ENCODE results near the gene FBN2. TPM values are rescaled to one million over a fixed set of nuclear protein-coding genes. Genes with fewer than 3 reads are reported as not detected.
"Not testable (repeated sequence)": the region's sequence is repeated elsewhere in the genome, so short reads cannot be mapped to it uniquely, and the experiment has no call there.

FBN2 gene
- total RNA-seq, 2 donors from 2014 or later: 0.16 to 0.25 TPM

- H3K9me3 ChIP-seq (ENCODE audit: control insufficient read depth, low read length, poor library complexity, severe bottlenecking): no peaks in the 10 kb centered on the region
- Mint-ChIP-seq H3K27me3 (no peaks in the 10 kb centered on the region), H3K27ac (no peak overlapping the region), H3K4me1 (no peaks in the 10 kb centered on the region), H3K36me3 (ENCODE audit: low read depth) (no peaks in the 10 kb centered on the region), H3K4me3 (no peak overlapping the region)
- ATAC-seq (no peak), DNase-seq (no peak)
Observed at GRCh38 chr5:128422612-128423011, 115.4 kb downstream of the FBN2 start.

DNA sequence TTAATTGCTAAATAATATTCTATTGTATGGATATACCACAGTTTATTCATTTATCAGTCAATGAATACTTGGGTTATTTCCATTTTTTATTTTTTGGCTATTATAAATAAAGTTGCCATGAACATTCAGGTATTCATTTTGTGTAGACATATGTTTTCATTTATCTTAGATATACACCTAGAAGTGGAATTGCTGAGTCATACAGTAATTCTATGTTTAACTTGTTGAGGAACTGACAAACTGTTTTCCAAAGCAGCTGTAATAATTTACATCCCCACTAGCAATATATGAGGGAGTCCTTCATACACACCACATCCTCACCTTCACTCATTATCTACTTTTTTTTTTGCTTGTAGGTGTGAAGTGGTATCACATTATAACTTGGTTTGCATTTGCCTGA is 123.6 kb downstream of the FBN2 start:
- no peaks in the 10 kb centered on the region for H3K27me3 Mint-ChIP-seq
- DNase-seq: no peak
- H3K27ac Mint-ChIP-seq: no peak overlapping the region
- H3K9me3 ChIP-seq (ENCODE audit: control insufficient read depth, low read length, poor library complexity, severe bottlenecking): no peaks in the 10 kb centered on the region
- no peak overlapping the region for H3K4me3 Mint-ChIP-seq
- no peaks in the 10 kb centered on the region for H3K36me3 Mint-ChIP-seq (ENCODE audit: low read depth)
- no peak for ATAC-seq
- H3K4me1 Mint-ChIP-seq: no peaks in the 10 kb centered on the region

GRCh38 chr5:128413356-128413755 is 124.7 kb downstream of the FBN2 start:
- ATAC-seq: no peak
- H3K27me3 Mint-ChIP-seq: no peaks in the 10 kb centered on the region
- no peaks in the 10 kb centered on the region for H3K9me3 ChIP-seq (ENCODE audit: control insufficient read depth, low read length, poor library complexity, severe bottlenecking)
- H3K27ac Mint-ChIP-seq: no peak overlapping the region
- no peaks in the 10 kb centered on the region for H3K36me3 Mint-ChIP-seq (ENCODE audit: low read depth)
- H3K4me1 Mint-ChIP-seq: no peaks in the 10 kb centered on the region
- DNase-seq: no peak
- no peak overlapping the region for H3K4me3 Mint-ChIP-seq

DNA sequence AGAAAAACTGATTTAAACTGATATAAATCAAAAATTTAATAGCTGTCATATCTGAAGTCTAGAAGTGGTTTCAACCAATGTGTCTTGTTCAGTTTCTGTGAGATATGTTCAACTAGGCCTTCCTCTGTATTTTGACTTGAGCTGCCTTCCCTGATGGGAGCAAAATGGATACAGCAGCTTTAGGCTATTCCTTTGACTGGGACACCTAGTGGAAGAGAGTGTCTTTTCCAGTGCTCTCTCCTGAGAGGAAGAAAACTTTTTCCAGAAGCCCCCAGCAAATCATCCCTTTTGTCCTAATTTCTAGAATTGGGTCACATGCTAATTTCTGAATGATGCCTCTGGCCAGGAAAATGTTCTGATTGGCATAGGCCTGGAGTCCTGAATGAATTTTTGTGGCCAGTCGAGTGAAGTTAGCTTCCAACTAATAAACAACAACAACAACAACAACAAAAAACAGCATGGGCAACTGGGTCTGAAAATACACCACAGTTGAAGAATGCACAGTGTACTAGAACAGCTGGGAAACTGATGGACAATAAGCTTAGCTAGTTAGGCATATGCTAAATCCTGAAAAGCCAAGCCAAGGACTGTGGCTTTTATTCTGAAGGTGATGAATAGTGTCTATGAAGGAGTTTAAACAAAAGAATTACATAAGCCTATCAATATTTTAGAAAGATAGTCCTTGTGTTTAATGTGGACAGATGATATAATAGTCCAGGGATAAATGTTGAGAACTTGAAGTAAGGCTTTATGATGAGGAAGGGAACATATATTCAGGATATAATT is 125.7 kb downstream of the FBN2 start:
- H3K27me3 Mint-ChIP-seq: no peaks in the 10 kb centered on the region
- ATAC-seq (no peak), DNase-seq (no peak)
- no peaks in the 10 kb centered on the region for H3K4me1 Mint-ChIP-seq
- no peaks in the 10 kb centered on the region for H3K9me3 ChIP-seq (ENCODE audit: control insufficient read depth, low read length, poor library complexity, severe bottlenecking)
- no peaks in the 10 kb centered on the region for H3K36me3 Mint-ChIP-seq (ENCODE audit: low read depth)
- H3K27ac Mint-ChIP-seq: no peak overlapping the region
- H3K4me3 Mint-ChIP-seq: no peak overlapping the region

- no peaks in the 10 kb centered on the region for H3K9me3 ChIP-seq (ENCODE audit: control insufficient read depth, low read length, poor library complexity, severe bottlenecking)
- Mint-ChIP-seq H3K4me1 (no peaks in the 10 kb centered on the region), H3K27ac (no peak overlapping the region), H3K36me3 (ENCODE audit: low read depth) (no peaks in the 10 kb centered on the region), H3K4me3 (no peak overlapping the region), H3K27me3 (no peaks in the 10 kb centered on the region)
- no peak for ATAC-seq
- no peak for DNase-seq
Observed at GRCh38 chr5:128409166-128409800, 128.8 kb downstream of the FBN2 start.

- no peaks in the 10 kb centered on the region for H3K36me3 Mint-ChIP-seq (ENCODE audit: low read depth)
- H3K9me3 ChIP-seq (ENCODE audit: control insufficient read depth, low read length, poor library complexity, severe bottlenecking): no peaks in the 10 kb centered on the region
- DNase-seq: no peak
- no peak overlapping the region for H3K4me3 Mint-ChIP-seq
- H3K4me1 Mint-ChIP-seq: no peaks in the 10 kb centered on the region
- no peaks in the 10 kb centered on the region for H3K27me3 Mint-ChIP-seq
- ATAC-seq: no peak
- H3K27ac Mint-ChIP-seq: no peak overlapping the region
Observed at GRCh38 chr5:128408622-128409021, 129.4 kb downstream of the FBN2 start.

DNA sequence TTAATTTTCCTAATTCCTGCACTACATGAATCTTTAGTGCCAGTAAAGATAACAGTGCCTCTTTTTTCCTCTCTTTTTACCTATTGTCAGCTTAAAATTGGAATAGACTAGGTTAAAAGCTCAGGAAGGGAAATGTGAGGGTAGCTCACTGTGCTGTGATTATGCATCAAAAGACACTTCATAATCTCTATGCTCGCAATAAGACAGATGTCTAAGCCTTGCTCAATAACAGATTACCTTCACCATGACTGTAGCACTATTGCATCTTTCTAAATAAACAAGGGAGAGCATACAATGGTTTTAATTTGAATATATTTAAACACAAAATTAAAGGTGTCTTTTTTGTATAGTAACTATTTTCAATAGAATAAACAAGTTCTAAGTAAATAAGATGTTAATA is 130.1 kb downstream of the FBN2 start:
- H3K36me3 Mint-ChIP-seq (ENCODE audit: low read depth): no peaks in the 10 kb centered on the region
- no peaks in the 10 kb centered on the region for H3K4me1 Mint-ChIP-seq
- ATAC-seq (no peak), DNase-seq (no peak)
- no peak overlapping the region for H3K4me3 Mint-ChIP-seq
- H3K27me3 Mint-ChIP-seq: no peaks in the 10 kb centered on the region
- no peak overlapping the region for H3K27ac Mint-ChIP-seq
- no peaks in the 10 kb centered on the region for H3K9me3 ChIP-seq (ENCODE audit: control insufficient read depth, low read length, poor library complexity, severe bottlenecking)

DNA sequence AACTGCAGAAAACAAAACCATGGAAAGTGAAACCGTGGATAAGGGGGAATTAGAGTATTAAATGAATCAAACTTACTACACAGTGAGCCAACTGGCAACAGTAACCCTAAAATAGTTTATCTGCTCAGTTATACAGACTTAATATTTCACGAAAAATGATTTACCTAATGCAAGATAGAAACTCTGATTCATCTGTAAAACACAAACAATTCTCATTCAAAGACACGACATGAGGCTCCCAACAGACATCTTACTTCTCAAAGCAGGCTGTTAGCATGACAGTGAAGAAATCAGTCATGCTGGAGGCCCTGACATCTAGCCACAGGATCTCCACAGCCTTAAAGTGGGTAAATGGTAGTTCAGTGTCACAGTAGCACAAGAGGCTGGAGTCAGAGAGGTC is 131.2 kb downstream of the FBN2 start:
- H3K27ac Mint-ChIP-seq: no peak overlapping the region
- no peak for ATAC-seq

GRCh38 chr5:128405159-128405558 is 132.9 kb downstream of the FBN2 start:
- Mint-ChIP-seq H3K4me1 (no peaks in the 10 kb centered on the region), H3K36me3 (ENCODE audit: low read depth) (no peaks in the 10 kb centered on the region), H3K27me3 (no peaks in the 10 kb centered on the region), H3K4me3 (no peak overlapping the region), H3K27ac (no peak overlapping the region)
- H3K9me3 ChIP-seq (ENCODE audit: control insufficient read depth, low read length, poor library complexity, severe bottlenecking): no peaks in the 10 kb centered on the region
- ATAC-seq (no peak), DNase-seq (no peak)

More for the DNA sequence above, 131.2 kb downstream of the FBN2 start:
- no peak overlapping the region for H3K4me3 Mint-ChIP-seq
- no peaks in the 10 kb centered on the region for H3K36me3 Mint-ChIP-seq (ENCODE audit: low read depth)
- no peak for DNase-seq
- H3K4me1 Mint-ChIP-seq: no peaks in the 10 kb centered on the region
- H3K9me3 ChIP-seq (ENCODE audit: control insufficient read depth, low read length, poor library complexity, severe bottlenecking): no peaks in the 10 kb centered on the region
- no peaks in the 10 kb centered on the region for H3K27me3 Mint-ChIP-seq

- Mint-ChIP-seq H3K4me1 (no peaks in the 10 kb centered on the region), H3K27ac (no peak overlapping the region), H3K27me3 (no peaks in the 10 kb centered on the region), H3K36me3 (ENCODE audit: low read depth) (no peaks in the 10 kb centered on the region), H3K4me3 (no peak overlapping the region)
- ATAC-seq: no peak
- no peaks in the 10 kb centered on the region for H3K9me3 ChIP-seq (ENCODE audit: control insufficient read depth, low read length, poor library complexity, severe bottlenecking)
- DNase-seq: no peak
Observed at GRCh38 chr5:128403333-128403732, 134.7 kb downstream of the FBN2 start.

DNA sequence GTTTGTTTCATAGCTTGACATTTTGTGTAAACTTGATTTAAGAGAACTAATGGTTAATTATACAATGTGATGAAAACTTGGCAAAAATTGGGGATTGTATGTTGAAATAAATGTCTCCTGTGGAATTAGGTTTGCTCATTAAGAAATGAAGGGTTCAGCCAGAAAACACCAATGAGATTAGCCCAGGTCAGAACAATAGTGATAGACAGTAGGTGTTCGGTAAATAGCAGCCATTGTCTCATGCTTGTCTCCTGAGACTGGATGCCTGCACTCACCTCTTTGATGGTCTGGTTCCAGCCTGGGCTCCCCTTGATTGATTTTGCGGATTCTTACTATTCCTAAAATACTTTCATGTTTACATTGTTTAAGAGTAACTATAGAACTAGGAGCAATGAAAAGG is 135.5 kb downstream of the FBN2 start:
- DNase-seq (no peak), ATAC-seq (no peak)
- Mint-ChIP-seq H3K36me3 (ENCODE audit: low read depth) (no peaks in the 10 kb centered on the region), H3K27ac (no peak overlapping the region), H3K4me3 (no peak overlapping the region), H3K27me3 (no peaks in the 10 kb centered on the region), H3K4me1 (no peaks in the 10 kb centered on the region)
- H3K9me3 ChIP-seq (ENCODE audit: control insufficient read depth, low read length, poor library complexity, severe bottlenecking): no peaks in the 10 kb centered on the region

DNA sequence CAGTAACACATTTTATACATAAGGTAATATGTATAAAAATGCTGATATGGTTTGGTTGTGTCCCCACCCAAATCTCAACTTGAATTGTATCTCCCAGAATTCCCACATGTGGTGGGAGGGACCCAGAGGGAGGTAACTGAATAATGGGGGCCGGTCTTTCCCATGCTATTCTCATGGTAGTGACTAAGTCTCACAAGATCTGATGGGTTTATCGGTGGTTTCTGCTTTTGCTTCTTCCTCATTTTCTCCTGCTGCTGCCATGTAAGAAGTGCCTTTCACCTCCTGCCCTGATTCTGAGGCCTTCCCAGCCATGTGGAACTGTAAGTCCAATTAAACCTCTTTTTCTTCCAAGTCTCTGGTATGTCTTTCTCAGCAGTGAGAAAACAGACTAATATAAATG is 137.3 kb downstream of the FBN2 start:
- not testable (repeated sequence) for H3K36me3 Mint-ChIP-seq (ENCODE audit: low read depth); ATAC-seq

GRCh38 chr5:128399111-128399510 is 138.9 kb downstream of the FBN2 start:
- Mint-ChIP-seq H3K4me1 (no peaks in the 10 kb centered on the region), H3K27ac (no peak overlapping the region), H3K36me3 (ENCODE audit: low read depth) (no peaks in the 10 kb centered on the region), H3K4me3 (no peak overlapping the region), H3K27me3 (no peaks in the 10 kb centered on the region)
- no peak for ATAC-seq
- H3K9me3 ChIP-seq (ENCODE audit: control insufficient read depth, low read length, poor library complexity, severe bottlenecking): no peaks in the 10 kb centered on the region
- no peak for DNase-seq

More for the DNA sequence above, 137.3 kb downstream of the FBN2 start:
- H3K27me3 Mint-ChIP-seq; H3K4me1 Mint-ChIP-seq; H3K27ac Mint-ChIP-seq; H3K9me3 ChIP-seq (ENCODE audit: control insufficient read depth, low read length, poor library complexity, severe bottlenecking); H3K4me3 Mint-ChIP-seq; DNase-seq: not testable (repeated sequence)

DNA sequence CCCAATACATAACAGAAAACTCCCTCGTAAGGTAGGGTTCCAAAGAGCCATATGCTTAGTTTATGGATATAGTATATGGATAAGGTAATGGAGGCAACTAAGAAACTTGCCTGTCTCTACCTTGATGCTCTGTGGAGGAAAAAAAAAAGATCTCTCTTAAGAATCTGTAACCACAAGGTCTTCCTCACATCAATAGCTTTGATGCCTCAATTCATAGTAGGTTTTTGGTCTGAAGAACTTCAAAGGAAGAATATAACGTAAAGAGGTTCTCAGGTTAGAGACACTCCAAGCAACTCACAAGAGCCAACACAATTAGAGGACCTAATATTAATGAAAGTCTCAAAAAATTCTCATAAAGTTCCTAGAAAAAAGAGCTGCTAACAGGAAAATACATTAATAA is 140.2 kb downstream of the FBN2 start:
- ATAC-seq: no peak
- Mint-ChIP-seq H3K4me3 (no peak overlapping the region), H3K27ac (no peak overlapping the region), H3K36me3 (ENCODE audit: low read depth) (no peaks in the 10 kb centered on the region), H3K4me1 (no peaks in the 10 kb centered on the region), H3K27me3 (no peaks in the 10 kb centered on the region)
- no peaks in the 10 kb centered on the region for H3K9me3 ChIP-seq (ENCODE audit: control insufficient read depth, low read length, poor library complexity, severe bottlenecking)
- no peak for DNase-seq
